ENCODE data around the gene HSDL1.
"Not testable (repeated sequence)": the region's sequence is repeated elsewhere in the genome, so short reads cannot be mapped to it uniquely, and the experiment has no call there.

Gene HSDL1

GRCh38 chr16:84124257-84125073, 20.5 kb downstream of the HSDL1 start:
- no peaks in the 10 kb centered on the region for H3K9me3 Mint-ChIP-seq
- H3K27ac Mint-ChIP-seq (ENCODE audit: low read depth) = no peak overlapping the region
- ATAC-seq (replicated peaks; ENCODE audit: extremely low read depth, poor library complexity, severe bottlenecking) = no peak
- peaks cover 15% of the 10 kb centered on the region for H3K36me3 Mint-ChIP-seq (ENCODE audit: insufficient read depth)
- no peaks in the 10 kb centered on the region for H3K27me3 Mint-ChIP-seq
- H3K4me1 Mint-ChIP-seq = no peaks in the 10 kb centered on the region
- DNase-seq (ENCODE audit: low spot score in 2 of 2) = no peak
- no peak overlapping the region for H3K4me3 Mint-ChIP-seq

DNA sequence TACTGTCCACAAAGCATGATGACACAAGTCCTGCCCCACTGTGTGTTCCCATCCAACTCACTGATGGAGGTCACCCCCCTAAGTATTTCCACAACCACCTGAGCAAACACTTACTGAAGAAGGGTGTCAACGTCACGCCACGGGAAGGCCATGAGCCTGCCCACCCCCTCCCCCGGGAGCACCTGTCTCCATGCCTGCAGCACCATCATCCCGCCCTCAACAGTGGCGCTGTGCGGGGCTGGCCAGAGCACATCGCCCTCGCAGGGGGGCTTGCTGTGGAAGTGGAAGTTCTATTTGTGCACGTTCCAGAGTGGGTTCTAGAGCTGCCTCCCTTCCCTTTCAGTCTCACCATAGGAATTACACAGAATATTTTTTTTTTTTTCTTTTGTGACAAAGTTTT, 24.0 kb downstream of the HSDL1 start:
- DNase-seq (ENCODE audit: low spot score in 2 of 2) (no peak), ATAC-seq (replicated peaks; ENCODE audit: extremely low read depth, poor library complexity, severe bottlenecking) (no peak)
- Mint-ChIP-seq H3K4me1 (peaks cover 7% of the 10 kb centered on the region), H3K36me3 (ENCODE audit: insufficient read depth) (peaks cover 16% of the 10 kb centered on the region), H3K27me3 (no peaks in the 10 kb centered on the region), H3K9me3 (no peaks in the 10 kb centered on the region), H3K27ac (ENCODE audit: low read depth) (no peak overlapping the region), H3K4me3 (no peak overlapping the region)

- no peaks in the 10 kb centered on the region for H3K9me3 Mint-ChIP-seq
- H3K36me3 Mint-ChIP-seq (ENCODE audit: insufficient read depth) = peaks cover 18% of the 10 kb centered on the region
- H3K4me1 Mint-ChIP-seq = peaks cover 17% of the 10 kb centered on the region
- DNase-seq (ENCODE audit: low spot score in 2 of 2) (no peak), ATAC-seq (replicated peaks; ENCODE audit: extremely low read depth, poor library complexity, severe bottlenecking) (no peak)
- no peak overlapping the region for H3K4me3 Mint-ChIP-seq
- no peak overlapping the region for H3K27ac Mint-ChIP-seq (ENCODE audit: low read depth)
- H3K27me3 Mint-ChIP-seq = no peaks in the 10 kb centered on the region
Measured at GRCh38 chr16:84120023-84120422, 25.0 kb downstream of the HSDL1 start.

DNA sequence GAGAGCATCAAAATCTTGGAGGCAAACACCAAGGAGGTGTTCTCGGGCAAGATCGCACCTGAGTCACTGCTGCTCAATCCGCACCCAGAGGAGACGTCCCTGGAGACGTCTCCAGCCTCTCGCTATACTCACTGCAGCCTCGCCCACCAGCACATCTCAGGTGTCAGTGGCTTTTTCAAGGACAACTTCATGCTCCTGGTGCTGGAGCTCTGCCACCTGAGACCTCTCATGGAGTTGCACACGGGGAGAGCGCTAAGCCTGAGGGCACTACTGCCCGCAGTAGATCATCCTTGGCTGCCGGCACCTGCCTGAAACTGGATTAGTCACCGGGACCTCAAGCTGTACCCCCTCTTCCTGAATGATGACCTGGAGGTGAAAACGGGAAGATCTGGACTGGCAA, 25.6 kb downstream of the HSDL1 start:
- ATAC-seq (replicated peaks; ENCODE audit: extremely low read depth, poor library complexity, severe bottlenecking) = no peak
- peaks cover 18% of the 10 kb centered on the region for H3K36me3 Mint-ChIP-seq (ENCODE audit: insufficient read depth)

GRCh38 chr16:84118315-84118714, 26.7 kb downstream of the HSDL1 start:
- not testable (repeated sequence) for H3K9me3 Mint-ChIP-seq; H3K27ac Mint-ChIP-seq (ENCODE audit: low read depth); ATAC-seq (replicated peaks; ENCODE audit: extremely low read depth, poor library complexity, severe bottlenecking); H3K27me3 Mint-ChIP-seq; DNase-seq (ENCODE audit: low spot score in 2 of 2)
- H3K4me1 Mint-ChIP-seq = peaks cover 23% of the 10 kb centered on the region
- peak overlapping the region; percentile 90 for H3K4me3 Mint-ChIP-seq
- peaks cover 18% of the 10 kb centered on the region for H3K36me3 Mint-ChIP-seq (ENCODE audit: insufficient read depth)

More for the DNA sequence above, 25.6 kb downstream of the HSDL1 start:
- Mint-ChIP-seq H3K27ac (ENCODE audit: low read depth) (no peak overlapping the region), H3K27me3 (no peaks in the 10 kb centered on the region), H3K4me1 (peaks cover 21% of the 10 kb centered on the region), H3K9me3 (no peaks in the 10 kb centered on the region), H3K4me3 (no peak overlapping the region)
- DNase-seq (ENCODE audit: low spot score in 2 of 2) = no peak

DNA sequence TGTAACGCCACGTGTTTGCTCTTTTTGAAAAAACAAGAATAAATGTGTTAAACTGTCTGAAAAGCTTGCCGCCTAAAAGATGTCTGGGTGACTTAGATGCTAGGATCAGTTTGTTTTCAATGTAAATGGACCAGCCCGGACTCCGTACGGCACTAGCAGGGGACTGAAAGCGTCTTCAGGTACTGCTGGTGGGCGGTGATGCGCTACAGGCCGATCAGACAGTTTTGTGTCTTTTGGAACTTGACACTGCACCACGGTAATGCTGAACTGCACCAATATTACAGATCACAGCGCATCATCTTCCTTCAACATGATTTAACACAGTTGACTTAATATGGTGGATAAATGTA, 27.5 kb downstream of the HSDL1 start:
- Mint-ChIP-seq H3K4me3 (peak overlapping the region; percentile 90), H3K4me1 (peaks cover 23% of the 10 kb centered on the region), H3K27ac (ENCODE audit: low read depth) (peak overlapping the region; percentile 91), H3K9me3 (no peaks in the 10 kb centered on the region), H3K27me3 (no peaks in the 10 kb centered on the region), H3K36me3 (ENCODE audit: insufficient read depth) (peaks cover 16% of the 10 kb centered on the region)
- DNase-seq (ENCODE audit: low spot score in 2 of 2) = no peak
- ATAC-seq (replicated peaks; ENCODE audit: extremely low read depth, poor library complexity, severe bottlenecking) = peak; percentile 2

DNA sequence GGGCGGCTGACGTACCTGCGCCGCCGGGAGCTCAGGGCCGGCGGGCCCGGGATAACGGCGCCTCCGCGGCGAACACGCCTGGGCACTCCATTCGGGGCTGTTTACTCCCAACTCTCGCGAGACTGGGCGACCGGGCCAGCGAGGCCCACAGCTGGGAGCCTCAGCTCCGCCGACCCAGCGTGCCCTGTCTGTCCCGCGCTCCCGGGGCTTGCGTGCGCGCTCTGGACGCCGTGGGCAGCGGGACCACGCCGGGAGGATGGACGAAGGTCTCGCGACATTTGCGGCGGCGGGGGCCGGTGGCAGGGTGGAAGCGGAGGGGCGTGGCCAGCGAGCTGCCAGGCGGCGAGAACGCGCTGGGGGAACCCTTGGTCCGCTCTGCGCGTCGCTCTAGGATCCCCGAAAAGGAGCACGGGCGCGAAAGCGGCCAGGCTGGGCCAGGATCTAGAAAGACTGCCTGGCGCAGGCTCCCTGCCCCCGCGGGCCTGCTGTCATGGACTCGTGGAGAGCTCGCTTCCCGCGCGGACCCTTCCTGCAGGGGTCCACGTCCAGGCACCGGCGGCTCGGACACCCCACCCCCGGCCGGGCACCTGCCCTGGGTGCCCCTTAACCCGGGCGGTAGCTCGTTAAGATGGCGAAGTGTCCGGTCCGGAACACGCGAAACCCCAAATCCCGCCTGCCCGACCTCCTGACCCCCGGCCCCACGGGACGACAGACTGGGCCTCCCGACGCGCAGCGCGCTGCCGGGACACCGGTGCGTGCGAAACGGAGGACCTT, 28.1 kb downstream of the HSDL1 start, which contains the start of gene MBTPS1:
TSS of gene MBTPS1 (minus strand) at position 223 of the 774 bp plus-strand sequence. CDS start 15,159 bp downstream, outside the sequence.
- H3K27me3 Mint-ChIP-seq = no peaks in the 10 kb centered on the region

DNA sequence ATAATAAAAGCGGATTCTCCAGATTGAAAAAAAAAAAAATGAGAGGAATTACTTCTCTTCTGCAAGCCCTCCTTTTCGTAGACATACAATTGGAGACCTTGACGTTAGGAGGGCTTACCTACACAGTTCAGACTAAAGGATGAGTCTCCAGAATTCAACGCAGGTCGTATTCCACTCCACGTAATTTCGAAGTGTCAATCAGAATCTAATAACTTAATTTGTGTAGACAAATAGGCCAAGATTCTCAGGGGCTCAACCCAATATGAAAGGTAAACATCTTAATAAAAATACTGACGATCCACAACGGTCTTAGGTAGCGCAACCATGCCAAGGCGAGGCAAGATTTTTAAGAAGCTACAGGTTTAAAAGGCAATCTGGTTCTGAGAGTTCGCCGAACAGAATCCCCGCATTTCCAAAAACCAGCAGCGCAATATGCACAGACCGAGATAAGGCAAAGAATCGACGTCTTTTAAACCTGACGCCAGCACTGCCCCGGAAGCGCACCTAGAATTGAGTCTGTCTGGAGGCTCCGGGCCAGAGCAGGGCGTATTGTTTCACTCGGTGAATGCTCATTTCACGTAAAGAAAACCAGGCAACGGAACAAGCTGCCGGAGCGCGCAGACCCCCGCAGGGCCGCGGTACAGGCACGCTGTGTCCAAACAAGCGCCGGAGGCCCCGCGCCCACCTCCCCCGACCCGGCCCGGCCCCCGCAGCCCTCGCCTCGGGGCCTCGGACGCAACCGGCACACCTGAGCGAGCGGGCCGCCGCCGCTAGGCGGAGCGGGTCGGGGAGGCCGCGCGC, 28.9 kb downstream of the HSDL1 start:
- DNase-seq (ENCODE audit: low spot score in 2 of 2) (peak; percentile 52 to 60), ATAC-seq (replicated peaks; ENCODE audit: extremely low read depth, poor library complexity, severe bottlenecking) (peak; percentile 72)
- peaks cover 16% of the 10 kb centered on the region for H3K36me3 Mint-ChIP-seq (ENCODE audit: insufficient read depth)
- H3K4me1 Mint-ChIP-seq = peaks cover 27% of the 10 kb centered on the region
- no peaks in the 10 kb centered on the region for H3K9me3 Mint-ChIP-seq
- H3K4me3 Mint-ChIP-seq = peak overlapping the region; percentile 90
- no peaks in the 10 kb centered on the region for H3K27me3 Mint-ChIP-seq
- peak overlapping the region; percentile 91 for H3K27ac Mint-ChIP-seq (ENCODE audit: low read depth)

More for the DNA sequence above, 28.1 kb downstream of the HSDL1 start, which contains the start of gene MBTPS1:
- peak; percentile 96 to 97 for DNase-seq (ENCODE audit: low spot score in 2 of 2)
- H3K9me3 Mint-ChIP-seq = no peaks in the 10 kb centered on the region
- peak within 1 kb of the TSS; percentile 91 for H3K27ac Mint-ChIP-seq (ENCODE audit: low read depth)
- ATAC-seq (replicated peaks; ENCODE audit: extremely low read depth, poor library complexity, severe bottlenecking) = peak; percentile 90
- peaks cover 23% of the 10 kb centered on the region for H3K4me1 Mint-ChIP-seq
- peaks cover 16% of the 10 kb centered on the region for H3K36me3 Mint-ChIP-seq (ENCODE audit: insufficient read depth)
- H3K4me3 Mint-ChIP-seq = peak within 1 kb of the TSS; percentile 90

- H3K27me3 Mint-ChIP-seq; ATAC-seq (replicated peaks; ENCODE audit: extremely low read depth, poor library complexity, severe bottlenecking); H3K9me3 Mint-ChIP-seq; H3K27ac Mint-ChIP-seq (ENCODE audit: low read depth); H3K4me3 Mint-ChIP-seq; DNase-seq (ENCODE audit: low spot score in 2 of 2): not testable (repeated sequence)
- Mint-ChIP-seq H3K36me3 (ENCODE audit: insufficient read depth) (peaks cover 26% of the 10 kb centered on the region), H3K4me1 (peaks cover 43% of the 10 kb centered on the region)
Measured at GRCh38 chr16:84111949-84112348, 33.0 kb downstream of the HSDL1 start.

DNA sequence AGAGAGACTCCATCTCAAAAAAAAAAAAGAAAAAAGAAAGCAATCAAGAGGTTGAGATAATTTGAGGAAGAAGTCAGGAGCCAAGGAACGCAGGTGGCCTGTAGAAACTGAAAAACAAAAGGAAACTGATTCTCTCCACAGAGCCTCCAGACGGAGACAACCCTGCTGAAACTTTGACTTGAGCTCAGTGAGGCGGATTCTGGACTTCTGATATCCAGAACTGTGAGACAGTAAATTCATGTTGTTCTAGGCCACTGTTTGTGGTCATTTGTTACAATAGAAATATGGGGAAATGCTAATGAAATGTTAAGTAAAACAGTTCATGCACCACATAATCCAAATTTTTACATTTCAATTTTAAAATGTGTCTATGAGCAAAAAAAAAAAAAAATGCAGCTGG, 33.5 kb downstream of the HSDL1 start:
- peaks cover 26% of the 10 kb centered on the region for H3K36me3 Mint-ChIP-seq (ENCODE audit: insufficient read depth)

DNA sequence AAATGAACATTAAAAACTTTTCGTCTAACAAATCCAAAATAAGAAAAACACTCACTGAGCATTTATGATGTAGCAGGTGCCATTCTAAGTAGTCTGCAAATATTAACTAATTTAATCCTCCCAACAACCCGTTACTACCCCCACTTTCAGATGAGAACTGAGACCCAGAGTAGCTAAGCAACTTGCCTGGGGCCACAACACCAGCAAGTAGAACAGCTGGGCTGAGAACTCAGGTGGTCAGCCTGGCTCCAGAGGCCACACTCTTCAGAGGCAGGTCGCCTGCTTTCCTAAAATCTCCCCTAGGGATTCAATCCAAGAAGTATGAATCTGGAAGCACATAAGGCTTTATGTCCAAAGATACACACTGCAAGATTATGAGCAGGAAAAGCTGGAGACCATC, 34.5 kb downstream of the HSDL1 start:
- H3K9me3 Mint-ChIP-seq = no peaks in the 10 kb centered on the region
- no peaks in the 10 kb centered on the region for H3K27me3 Mint-ChIP-seq
- no peak overlapping the region for H3K27ac Mint-ChIP-seq (ENCODE audit: low read depth)
- DNase-seq (ENCODE audit: low spot score in 2 of 2) (no peak), ATAC-seq (replicated peaks; ENCODE audit: extremely low read depth, poor library complexity, severe bottlenecking) (no peak)
- peaks cover 23% of the 10 kb centered on the region for H3K36me3 Mint-ChIP-seq (ENCODE audit: insufficient read depth)
- H3K4me1 Mint-ChIP-seq = peaks cover 51% of the 10 kb centered on the region
- no peak overlapping the region for H3K4me3 Mint-ChIP-seq

More for the DNA sequence above, 33.5 kb downstream of the HSDL1 start:
- DNase-seq (ENCODE audit: low spot score in 2 of 2) (no peak), ATAC-seq (replicated peaks; ENCODE audit: extremely low read depth, poor library complexity, severe bottlenecking) (no peak)
- Mint-ChIP-seq H3K27ac (ENCODE audit: low read depth) (no peak overlapping the region), H3K27me3 (no peaks in the 10 kb centered on the region), H3K4me1 (peaks cover 47% of the 10 kb centered on the region), H3K4me3 (no peak overlapping the region), H3K9me3 (no peaks in the 10 kb centered on the region)

DNA sequence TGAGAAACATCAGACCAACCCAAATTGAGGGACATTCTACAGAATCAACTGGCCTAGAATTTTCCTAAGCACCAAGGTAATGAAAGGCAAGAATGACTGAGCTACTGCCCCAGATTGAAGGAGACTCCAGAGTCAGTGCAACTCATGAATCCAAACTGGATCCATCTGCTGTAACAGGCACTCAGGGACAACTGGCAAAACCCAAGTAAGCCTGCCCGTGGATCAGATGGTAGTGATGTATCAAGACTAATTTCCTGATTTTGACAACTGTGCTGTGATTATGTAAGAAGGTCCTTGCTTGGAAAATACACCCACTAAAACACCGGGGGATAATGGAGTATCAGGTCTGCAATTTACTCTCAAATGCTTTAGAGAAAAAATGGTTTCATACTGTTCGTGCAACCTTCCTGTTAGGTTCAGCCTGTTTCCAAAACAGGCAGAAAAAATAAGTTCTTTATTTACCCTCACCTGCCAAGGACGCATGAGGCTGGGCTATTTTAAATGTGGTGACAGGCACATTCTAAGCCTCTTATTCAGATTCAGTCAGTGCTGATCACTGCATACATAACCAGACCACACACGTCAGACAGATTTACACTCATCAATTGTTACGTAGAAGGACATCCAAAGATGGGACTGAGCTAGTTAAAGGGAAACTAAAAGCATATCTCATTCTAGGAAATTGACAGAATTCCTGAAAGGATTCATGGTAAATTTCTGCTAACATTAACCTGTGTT, 35.2 kb downstream of the HSDL1 start:
- DNase-seq (ENCODE audit: low spot score in 2 of 2) = no peak
- Mint-ChIP-seq H3K9me3 (no peaks in the 10 kb centered on the region), H3K27me3 (no peaks in the 10 kb centered on the region), H3K36me3 (ENCODE audit: insufficient read depth) (peaks cover 21% of the 10 kb centered on the region), H3K27ac (ENCODE audit: low read depth) (no peak overlapping the region), H3K4me1 (peaks cover 52% of the 10 kb centered on the region), H3K4me3 (no peak overlapping the region)
- no peak for ATAC-seq (replicated peaks; ENCODE audit: extremely low read depth, poor library complexity, severe bottlenecking)
